Retinal pigment epithelial cell (primary cell): ENCODE results near the gene CYP27A1.

ENCODE experiments used
- DNase-seq: peaks from one replicate; pipeline ENCODE4 v3.0.0-alpha.2; 2010; ENCODE audit warnings: low read depth
- H3K4me3 ChIP-seq: 2 replicates; pipeline ENCODE4 v1.5.1; 2011; ENCODE audit warnings: mild to moderate bottlenecking, low read length, control low read depth, moderate library complexity
- TF ChIP-seq, protein P1 (sequence below): conservative IDR thresholded peaks from 2 replicates; pipeline ENCODE4 v1.5.1; 2011; ENCODE audit warnings: low read depth, low read length, control low read depth, inconsistent platforms

Gene CYP27A1

GRCh38 chr2:218852911-218853667, 71.1 kb downstream of the CYP27A1 start:
- TF ChIP-seq, protein P1, sequence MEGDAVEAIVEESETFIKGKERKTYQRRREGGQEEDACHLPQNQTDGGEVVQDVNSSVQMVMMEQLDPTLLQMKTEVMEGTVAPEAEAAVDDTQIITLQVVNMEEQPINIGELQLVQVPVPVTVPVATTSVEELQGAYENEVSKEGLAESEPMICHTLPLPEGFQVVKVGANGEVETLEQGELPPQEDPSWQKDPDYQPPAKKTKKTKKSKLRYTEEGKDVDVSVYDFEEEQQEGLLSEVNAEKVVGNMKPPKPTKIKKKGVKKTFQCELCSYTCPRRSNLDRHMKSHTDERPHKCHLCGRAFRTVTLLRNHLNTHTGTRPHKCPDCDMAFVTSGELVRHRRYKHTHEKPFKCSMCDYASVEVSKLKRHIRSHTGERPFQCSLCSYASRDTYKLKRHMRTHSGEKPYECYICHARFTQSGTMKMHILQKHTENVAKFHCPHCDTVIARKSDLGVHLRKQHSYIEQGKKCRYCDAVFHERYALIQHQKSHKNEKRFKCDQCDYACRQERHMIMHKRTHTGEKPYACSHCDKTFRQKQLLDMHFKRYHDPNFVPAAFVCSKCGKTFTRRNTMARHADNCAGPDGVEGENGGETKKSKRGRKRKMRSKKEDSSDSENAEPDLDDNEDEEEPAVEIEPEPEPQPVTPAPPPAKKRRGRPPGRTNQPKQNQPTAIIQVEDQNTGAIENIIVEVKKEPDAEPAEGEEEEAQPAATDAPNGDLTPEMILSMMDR, result peak; percentile 80
- no peak for DNase-seq
- H3K4me3 ChIP-seq, result no peak overlapping the region

DNA sequence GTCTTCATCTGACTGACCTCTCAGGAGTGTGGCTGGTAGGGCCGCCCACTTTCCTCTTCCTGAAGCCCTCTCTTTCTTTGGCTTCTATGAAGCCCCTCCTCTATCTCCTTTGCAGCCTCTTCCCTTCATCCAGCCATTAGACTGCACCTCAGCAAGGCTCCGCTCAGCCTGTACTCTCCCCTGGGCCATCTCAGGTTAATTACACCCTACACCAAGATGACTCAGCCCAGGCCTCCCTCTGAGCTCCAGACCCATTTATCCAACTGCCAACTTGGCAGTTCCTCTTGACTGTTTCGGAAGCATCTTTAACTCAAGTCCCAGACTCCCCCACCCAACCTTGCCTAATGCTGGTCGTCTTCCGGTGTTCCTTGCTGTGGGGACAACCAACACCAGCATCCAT, 71.8 kb downstream of the CYP27A1 start:
- TF ChIP-seq, protein P1, result no peak
- DNase-seq, result no peak
- H3K4me3 ChIP-seq, result no peak overlapping the region

DNA sequence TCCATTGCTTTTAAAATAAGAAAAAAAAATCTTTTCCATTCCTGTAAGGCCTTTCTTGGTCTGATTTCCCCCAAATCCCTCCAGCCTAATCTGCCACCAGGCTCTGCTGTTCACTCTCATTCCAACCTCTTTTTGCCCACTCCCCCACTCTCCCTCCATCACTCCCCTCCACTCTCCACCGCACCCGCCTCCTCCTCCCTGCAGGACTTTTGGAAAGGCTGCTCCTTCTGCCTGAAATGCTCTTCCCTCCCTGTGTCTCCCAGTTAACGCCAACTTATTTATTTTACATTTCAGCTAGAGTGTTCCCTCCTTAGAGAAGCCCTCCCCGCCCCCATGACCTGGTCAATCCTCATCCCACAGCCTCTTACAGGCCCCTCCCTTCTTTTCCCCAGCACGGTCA, 72.9 kb downstream of the CYP27A1 start:
- TF ChIP-seq, protein P1, result no peak
- H3K4me3 ChIP-seq, result no peak overlapping the region
- DNase-seq, result no peak

- no peak overlapping the region for H3K4me3 ChIP-seq
- TF ChIP-seq, protein P1, result no peak
- DNase-seq, result no peak
Measured at GRCh38 chr2:218855305-218856166, 73.6 kb downstream of the CYP27A1 start.

DNA sequence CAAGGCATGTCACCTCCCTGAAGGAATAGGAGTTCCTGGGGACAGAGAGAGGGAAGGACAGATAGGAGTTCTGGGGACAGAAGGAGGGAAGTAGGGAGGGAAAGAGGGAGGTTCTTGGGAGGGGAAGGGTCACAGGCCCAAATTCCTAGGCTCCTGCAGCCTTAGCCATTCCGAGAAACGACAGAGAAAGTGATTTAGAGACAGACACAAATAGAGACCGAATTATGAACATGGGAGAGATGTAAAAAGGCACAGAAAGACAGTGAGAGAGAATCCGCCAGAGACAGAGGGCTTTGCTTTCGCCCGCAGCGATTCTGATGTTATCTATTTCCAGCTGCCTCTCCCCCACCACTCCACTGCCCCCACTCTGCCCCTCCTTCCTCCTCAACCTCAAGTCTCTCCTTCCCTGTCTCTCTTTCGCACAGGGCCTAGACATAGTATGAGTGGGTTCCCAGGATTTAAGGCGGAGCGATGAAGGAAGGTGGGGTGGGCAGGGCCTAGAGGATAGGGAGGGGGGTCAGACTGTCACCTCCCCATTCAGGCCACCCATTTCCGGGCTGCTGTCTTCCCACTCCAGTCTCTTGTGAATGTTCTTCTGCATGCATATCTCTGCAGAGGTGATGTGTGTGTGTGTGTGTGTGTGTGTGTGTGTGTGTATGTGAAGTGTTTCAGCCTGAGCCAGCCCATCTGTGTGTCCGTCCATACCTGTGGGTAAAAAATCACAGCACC, 74.4 kb downstream of the CYP27A1 start:
- no peak for DNase-seq
- H3K4me3 ChIP-seq, result no peak overlapping the region
- TF ChIP-seq, protein P1, result no peak

GRCh38 chr2:218856896-218857243, 74.9 kb downstream of the CYP27A1 start:
- no peak overlapping the region for H3K4me3 ChIP-seq
- no peak for DNase-seq
- TF ChIP-seq, protein P1, result no peak
